ENCODE data around the gene CCDC17. TPM values are rescaled to one million over a fixed set of nuclear protein-coding genes. Genes with fewer than 3 reads are reported as not detected.

CCDC17 gene
- total RNA-seq, 4 donors from 2014 or later, result 1.4 to 2.1 (median 1.7) TPM

DNA sequence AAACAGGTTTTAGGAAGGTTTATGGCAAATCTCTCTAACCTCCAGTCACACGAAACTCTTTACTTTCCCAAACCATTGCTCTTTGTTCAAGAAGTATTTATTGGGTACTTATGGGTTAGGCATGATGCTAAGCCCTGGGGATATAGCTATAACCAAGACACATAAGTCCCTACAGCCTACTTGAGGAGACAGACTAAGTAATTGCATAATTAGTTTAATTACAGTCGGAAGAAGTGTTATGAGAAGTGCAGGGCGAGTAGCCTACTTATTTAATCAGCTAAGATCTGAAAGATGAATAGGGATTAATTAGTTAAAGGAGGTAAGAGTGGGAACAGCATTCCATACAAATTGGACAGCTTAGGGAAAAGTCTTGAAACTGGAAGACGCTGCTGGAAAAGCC lies 53.2 kb downstream of the CCDC17 start:
- H3K4me3 ChIP-seq (ENCODE audit: low read depth, poor library complexity, severe bottlenecking), result no peak overlapping the region
- 83 to 86% methylated on average over 4 of the region's 4 CpGs for WGBS, 2 donors
- no peak for DNase-seq (ENCODE audit: low spot score in 2 of 2)
- intact Hi-C loops (cut with DNase I; ENCODE audit: low total_unique reads), result loop anchor here (10.0 kb wide), 1 partner anchor 556 kb away; the partner anchor contains the start of genes HECTD3 and UROD
- no peak for TF ChIP-seq POLR2A (IDR thresholded peaks at IDR 0.05)
- TF ChIP-seq, protein P1, sequence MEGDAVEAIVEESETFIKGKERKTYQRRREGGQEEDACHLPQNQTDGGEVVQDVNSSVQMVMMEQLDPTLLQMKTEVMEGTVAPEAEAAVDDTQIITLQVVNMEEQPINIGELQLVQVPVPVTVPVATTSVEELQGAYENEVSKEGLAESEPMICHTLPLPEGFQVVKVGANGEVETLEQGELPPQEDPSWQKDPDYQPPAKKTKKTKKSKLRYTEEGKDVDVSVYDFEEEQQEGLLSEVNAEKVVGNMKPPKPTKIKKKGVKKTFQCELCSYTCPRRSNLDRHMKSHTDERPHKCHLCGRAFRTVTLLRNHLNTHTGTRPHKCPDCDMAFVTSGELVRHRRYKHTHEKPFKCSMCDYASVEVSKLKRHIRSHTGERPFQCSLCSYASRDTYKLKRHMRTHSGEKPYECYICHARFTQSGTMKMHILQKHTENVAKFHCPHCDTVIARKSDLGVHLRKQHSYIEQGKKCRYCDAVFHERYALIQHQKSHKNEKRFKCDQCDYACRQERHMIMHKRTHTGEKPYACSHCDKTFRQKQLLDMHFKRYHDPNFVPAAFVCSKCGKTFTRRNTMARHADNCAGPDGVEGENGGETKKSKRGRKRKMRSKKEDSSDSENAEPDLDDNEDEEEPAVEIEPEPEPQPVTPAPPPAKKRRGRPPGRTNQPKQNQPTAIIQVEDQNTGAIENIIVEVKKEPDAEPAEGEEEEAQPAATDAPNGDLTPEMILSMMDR (IDR thresholded peaks at IDR 0.05), result no peak

Other genes with a start within 250 kb of the CCDC17 start
- gene TESK2, start 132.9 kb downstream of the CCDC17 start, total RNA-seq, result 10 to 100 TPM; 16.9 to 23.8 (median 20.0) TPM
- 1 to 10 TPM in 3 of 4 donors, under 1 TPM in 1; 0.46 to 1.7 (median 1.3) TPM for gene CCDC163, start 124.0 kb downstream of the CCDC17 start, total RNA-seq
- 1 to 10 TPM; 1.3 to 3.8 (median 3.0) TPM for gene MMACHC, start 123.8 kb downstream of the CCDC17 start, total RNA-seq
- gene PRDX1, start 102.2 kb downstream of the CCDC17 start, total RNA-seq, result 100 to 1,000 TPM; 216 to 325 (median 281) TPM
- 10 to 100 TPM; 42.1 to 79.2 (median 57.8) TPM for gene AKR1A1, start 73.2 kb downstream of the CCDC17 start, total RNA-seq
- 10 to 100 TPM; 35.4 to 64.4 (median 52.3) TPM for gene NASP, start 40.0 kb downstream of the CCDC17 start, total RNA-seq
- gene GPBP1L1, start 62.5 kb upstream of the CCDC17 start, total RNA-seq, result 100 to 1,000 TPM; 109 to 121 (median 111) TPM
- 10 to 100 TPM; 21.8 to 32.9 (median 22.8) TPM for gene TMEM69, start 64.1 kb upstream of the CCDC17 start, total RNA-seq
- gene IPP, start 126.6 kb upstream of the CCDC17 start, total RNA-seq, result 10 to 100 TPM in 2 of 4 donors, 1 to 10 TPM in 2; 6.1 to 11.7 (median 9.9) TPM
- 10 to 100 TPM in 3 of 4 donors, 1 to 10 TPM in 1; 6.6 to 22.6 (median 13.9) TPM for gene MAST2, start 179.6 kb upstream of the CCDC17 start, total RNA-seq